Activated T-cell treated with anti-CD3 and anti-CD28 coated beads for 1 hour (primary cell): ENCODE data around the gene NCAM2.

ENCODE experiments used
- DNase-seq: peaks from one replicate; pipeline ENCODE4 v3.0.0-alpha.2; 2020; ENCODE audit warnings: low read depth

The NCAM2 gene

GRCh38 chr21:21028275-21028820 is 30.1 kb downstream of the NCAM2 start:
- DNase-seq: no peak

GRCh38 chr21:21029164-21029563 is 31.0 kb downstream of the NCAM2 start:
- DNase-seq: no peak

GRCh38 chr21:21030311-21030710 is 32.1 kb downstream of the NCAM2 start:
- no peak for DNase-seq

- no peak for DNase-seq
These were observed 35.8 kb downstream of the NCAM2 start for GRCh38 chr21:21034036-21034435.

- DNase-seq: no peak
These were observed 41.5 kb downstream of the NCAM2 start for GRCh38 chr21:21039624-21040170.

- no peak for DNase-seq
These were observed 47.3 kb downstream of the NCAM2 start for GRCh38 chr21:21045518-21045917.

GRCh38 chr21:21046063-21046462 is 47.9 kb downstream of the NCAM2 start:
- DNase-seq: no peak

GRCh38 chr21:21051109-21052055 is 53.2 kb downstream of the NCAM2 start:
- DNase-seq: no peak

- DNase-seq: no peak
These were observed 54.5 kb downstream of the NCAM2 start for GRCh38 chr21:21052672-21053071.

- DNase-seq: no peak
These were observed 59.3 kb downstream of the NCAM2 start for GRCh38 chr21:21057349-21058062.

GRCh38 chr21:21063828-21064227 is 65.6 kb downstream of the NCAM2 start:
- DNase-seq: no peak

- DNase-seq: no peak
These were observed 66.1 kb downstream of the NCAM2 start for GRCh38 chr21:21064353-21064752.

- no peak for DNase-seq
These were observed 69.2 kb downstream of the NCAM2 start for GRCh38 chr21:21067375-21067774.

GRCh38 chr21:21074305-21074704 is 76.1 kb downstream of the NCAM2 start:
- no peak for DNase-seq

GRCh38 chr21:21076051-21076450 is 77.8 kb downstream of the NCAM2 start:
- DNase-seq: no peak

GRCh38 chr21:21076491-21076890 is 78.3 kb downstream of the NCAM2 start:
- DNase-seq: no peak

GRCh38 chr21:21079646-21080045 is 81.4 kb downstream of the NCAM2 start:
- no peak for DNase-seq

GRCh38 chr21:21084179-21084578 is 86.0 kb downstream of the NCAM2 start:
- no peak for DNase-seq

- no peak for DNase-seq
These were observed 87.0 kb downstream of the NCAM2 start for GRCh38 chr21:21085206-21085605.

- DNase-seq: no peak
These were observed 98.7 kb downstream of the NCAM2 start for GRCh38 chr21:21096956-21097355.

GRCh38 chr21:21097466-21097865 is 99.3 kb downstream of the NCAM2 start:
- no peak for DNase-seq

- DNase-seq: no peak
These were observed 103.7 kb downstream of the NCAM2 start for GRCh38 chr21:21101911-21102310.

- no peak for DNase-seq
These were observed 104.7 kb downstream of the NCAM2 start for GRCh38 chr21:21102896-21103295.
